Brain microvascular endothelial cell (primary cell): ENCODE data around the gene SCARB1.

Experiments
- DNase-seq: peaks from one replicate; pipeline ENCODE4 v3.0.0-alpha.2; 2020
- H3K27ac ChIP-seq: fragments of 250-450 bp; sonication (Bioruptor Pico); 2 replicates; pipeline ENCODE4 v1.5.1; 2020; ENCODE audit warnings: mild to moderate bottlenecking, moderate library complexity
- H3K27me3 ChIP-seq: fragments of 250-450 bp; sonication (Bioruptor Pico); replicated peaks from 2 replicates; pipeline ENCODE4 v1.5.1; 2020; ENCODE audit warnings: mild to moderate bottlenecking
- H3K36me3 ChIP-seq: fragments of 250-450 bp; sonication (Bioruptor Pico); replicated peaks from 2 replicates; pipeline ENCODE4 v1.5.1; 2020; ENCODE audit warnings: mild to moderate bottlenecking
- H3K4me3 ChIP-seq: 2 replicates; pipeline ENCODE4 v1.5.1; 2011; ENCODE audit warnings: low read depth, mild to moderate bottlenecking, control low read depth, low read length, moderate library complexity
- CTCF ChIP-seq: IDR thresholded peaks from 2 replicates; pipeline ENCODE4 v1.5.1; 2011; ENCODE audit warnings: low read depth, mild to moderate bottlenecking, moderate library complexity, low read length, control low read depth, inconsistent platforms; ENCODE audit errors: missing control alignments
- in situ Hi-C: cut with HindIII; loops from 2 replicates; pipeline ENCODE4 v1.10.0; 2017; ENCODE audit warnings: low sequenced_read_pairs, low pct_ligation_motif_present

SCARB1 gene

GRCh38 chr12:124745465-124745890, 118.2 kb downstream of the SCARB1 start:
- TF ChIP-seq CTCF = no peak
- in situ Hi-C loops = no loop called here
- H3K4me3 ChIP-seq = peak overlapping the region; percentile 9
- no peak for DNase-seq
- H3K27ac ChIP-seq = peak overlapping the region; percentile 30
- no peaks in the 10 kb centered on the region for H3K27me3 ChIP-seq
- no peaks in the 10 kb centered on the region for H3K36me3 ChIP-seq

- Histone ChIP-seq H3K4me3 (no peak overlapping the region), H3K36me3 (no peaks in the 10 kb centered on the region), H3K27me3 (no peaks in the 10 kb centered on the region), H3K27ac (no peak overlapping the region)
- TF ChIP-seq CTCF = no peak
- in situ Hi-C loops = no loop called here
- no peak for DNase-seq
Measured at GRCh38 chr12:124744659-124745464, 118.8 kb downstream of the SCARB1 start.

GRCh38 chr12:124744273-124744640, 119.4 kb downstream of the SCARB1 start:
- in situ Hi-C loops = no loop called here
- Histone ChIP-seq H3K36me3 (no peaks in the 10 kb centered on the region), H3K4me3 (no peak overlapping the region), H3K27ac (no peak overlapping the region), H3K27me3 (no peaks in the 10 kb centered on the region)
- DNase-seq = no peak
- no peak for TF ChIP-seq CTCF

- in situ Hi-C loops = no loop called here
- no peak overlapping the region for H3K27ac ChIP-seq
- no peaks in the 10 kb centered on the region for H3K36me3 ChIP-seq
- H3K4me3 ChIP-seq = no peak overlapping the region
- no peak for TF ChIP-seq CTCF
- H3K27me3 ChIP-seq = no peaks in the 10 kb centered on the region
- DNase-seq = no peak
Measured at GRCh38 chr12:124743479-124744272, 120.0 kb downstream of the SCARB1 start.

- Histone ChIP-seq H3K27me3 (no peaks in the 10 kb centered on the region), H3K4me3 (no peak overlapping the region), H3K27ac (no peak overlapping the region), H3K36me3 (no peaks in the 10 kb centered on the region)
- in situ Hi-C loops = no loop called here
- DNase-seq = no peak
- TF ChIP-seq CTCF = no peak
Measured at GRCh38 chr12:124742678-124743077, 121.0 kb downstream of the SCARB1 start.
